Astrocyte of the spinal cord (primary cell): ENCODE measurements around the gene RFNG.

Experiments used
- DNase-seq: peaks from one replicate; pipeline ENCODE4 v3.0.0; 2011; ENCODE audit warnings: low read depth, low spot score
- H3K4me3 ChIP-seq: 2 replicates; pipeline ENCODE4 v1.5.1; 2011; ENCODE audit warnings: low read depth, mild to moderate bottlenecking, low read length, moderate library complexity
- CTCF ChIP-seq: IDR thresholded peaks from 2 replicates; pipeline ENCODE4 v1.5.1; 2012; ENCODE audit warnings: low read depth, mild to moderate bottlenecking, low read length, inconsistent platforms
- in situ Hi-C: cut with HindIII; loops from 2 replicates; pipeline ENCODE4 v1.10.0; 2017; ENCODE audit warnings: low sequenced_read_pairs

Gene RFNG

DNA sequence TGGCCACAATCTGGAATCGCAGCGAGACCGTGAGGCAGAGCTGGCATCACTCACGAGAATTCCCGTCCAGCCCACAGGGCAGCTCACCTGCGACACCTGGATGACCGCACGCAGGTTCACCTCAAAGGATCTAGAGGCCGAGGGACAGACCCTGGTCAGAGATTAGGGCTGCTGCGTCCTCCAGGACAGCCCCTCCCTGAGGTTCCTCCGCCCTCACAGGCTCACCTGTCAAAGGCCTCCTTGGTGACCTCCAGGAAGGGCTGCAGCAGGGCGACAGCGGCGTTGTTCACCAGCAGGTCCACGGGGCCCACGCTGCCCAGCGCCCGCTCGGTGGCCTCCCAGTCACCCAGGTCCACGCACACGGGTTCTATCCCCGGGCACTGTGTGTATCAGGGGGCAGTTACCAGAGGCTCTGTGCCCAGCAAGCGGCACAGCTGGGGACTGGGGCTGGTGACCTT lies 14.9 kb downstream of the RFNG start:
- H3K4me3 ChIP-seq: peak overlapping the region; percentile 68
- TF ChIP-seq CTCF: no peak
- DNase-seq: no peak
- in situ Hi-C loops: no loop called here

DNA sequence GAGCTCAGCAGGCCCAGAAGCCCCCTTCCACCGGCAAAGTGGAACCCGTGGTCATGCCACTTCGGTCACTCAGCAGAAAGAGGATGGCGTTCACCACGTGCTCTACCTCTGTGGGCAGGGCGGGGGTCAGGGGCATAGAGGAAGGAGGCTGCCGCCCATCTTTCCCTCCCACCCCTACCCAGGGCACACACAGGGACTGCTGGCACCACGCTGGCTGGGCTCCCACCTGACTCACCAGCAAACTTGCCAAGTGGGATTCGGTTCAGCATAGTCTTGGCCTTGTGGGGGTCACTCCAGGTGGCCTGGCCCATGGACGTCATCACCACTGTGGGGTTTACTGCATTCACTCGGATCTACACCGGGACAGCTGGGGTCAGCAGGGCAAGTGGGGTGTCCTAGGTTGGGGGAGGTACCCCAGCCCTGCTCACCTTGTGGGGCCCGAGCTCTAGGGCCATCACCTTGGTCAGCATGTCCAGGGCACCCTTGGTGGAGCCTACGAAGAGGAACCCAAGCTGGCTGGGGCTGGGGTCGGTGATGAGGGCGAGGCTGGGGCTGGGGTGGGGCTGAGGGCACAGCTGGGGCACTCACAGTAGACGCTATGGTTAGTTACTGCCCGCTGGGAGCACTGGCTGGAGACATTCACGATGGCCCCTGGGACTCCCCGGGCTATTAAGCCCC lies 15.5 kb downstream of the RFNG start:
- peak overlapping the region; percentile 68 for H3K4me3 ChIP-seq
- TF ChIP-seq CTCF: no peak

GRCh38 chr17:82035488-82035887 lies 16.1 kb downstream of the RFNG start:
- in situ Hi-C loops: no loop called here
- no peak for DNase-seq
- H3K4me3 ChIP-seq: no peak overlapping the region
- no peak for TF ChIP-seq CTCF

More for the DNA sequence above, 15.5 kb downstream of the RFNG start:
- in situ Hi-C loops: no loop called here
- DNase-seq: no peak

GRCh38 chr17:82034371-82035011 lies 17.1 kb downstream of the RFNG start:
- H3K4me3 ChIP-seq: no peak overlapping the region
- TF ChIP-seq CTCF: no peak
- in situ Hi-C loops: no loop called here
- no peak for DNase-seq

GRCh38 chr17:82033359-82034085 lies 18.1 kb downstream of the RFNG start:
- DNase-seq: no peak
- in situ Hi-C loops: no loop called here
- H3K4me3 ChIP-seq: no peak overlapping the region
- no peak for TF ChIP-seq CTCF

- no peak for DNase-seq
- peak overlapping the region; percentile 60 for H3K4me3 ChIP-seq
- no peak for TF ChIP-seq CTCF
- in situ Hi-C loops: no loop called here
These were observed 19.6 kb downstream of the RFNG start for GRCh38 chr17:82031885-82032627.
